GM18517 (cell line): Measurements from ENCODE around the gene FOXO6.

Experiments used
- ATAC-seq: cut with Tn5 transposase; IDR thresholded peaks from one replicate; pipeline ENCODE4 v1.9.1; 2021; ENCODE audit warnings: mild to moderate bottlenecking, moderate library complexity; ENCODE audit not compliant: unreplicated experiment

FOXO6 gene

GRCh38 chr1:41380979-41381691 is 19.9 kb downstream of the FOXO6 start:
- no peak for ATAC-seq

GRCh38 chr1:41381692-41382479 is 20.7 kb downstream of the FOXO6 start:
- ATAC-seq, result no peak

GRCh38 chr1:41382480-41383090 is 21.4 kb downstream of the FOXO6 start:
- no peak for ATAC-seq

GRCh38 chr1:41383094-41383852 is 22.0 kb downstream of the FOXO6 start:
- no peak for ATAC-seq

- no peak for ATAC-seq
Measured at GRCh38 chr1:41384579-41384978, 23.3 kb downstream of the FOXO6 start.

GRCh38 chr1:41385398-41386195 is 24.4 kb downstream of the FOXO6 start:
- no peak for ATAC-seq

- no peak for ATAC-seq
Measured at GRCh38 chr1:41386196-41386663, 25.0 kb downstream of the FOXO6 start.

- ATAC-seq, result no peak
Measured at GRCh38 chr1:41387667-41388091, 26.4 kb downstream of the FOXO6 start.

GRCh38 chr1:41388510-41388909 is 27.3 kb downstream of the FOXO6 start:
- ATAC-seq, result no peak

- no peak for ATAC-seq
Measured at GRCh38 chr1:41389009-41389408, 27.8 kb downstream of the FOXO6 start.

GRCh38 chr1:41390166-41390565 is 28.9 kb downstream of the FOXO6 start:
- ATAC-seq, result no peak

GRCh38 chr1:41390573-41390972 is 29.3 kb downstream of the FOXO6 start:
- no peak for ATAC-seq

GRCh38 chr1:41391834-41392527 is 30.7 kb downstream of the FOXO6 start:
- no peak for ATAC-seq

- ATAC-seq, result no peak
Measured at GRCh38 chr1:41392528-41392924, 31.3 kb downstream of the FOXO6 start.

- ATAC-seq, result no peak
Measured at GRCh38 chr1:41393716-41394368, 32.6 kb downstream of the FOXO6 start.

GRCh38 chr1:41394369-41394744 is 33.1 kb downstream of the FOXO6 start:
- no peak for ATAC-seq

GRCh38 chr1:41394959-41395956 is 34.0 kb downstream of the FOXO6 start:
- no peak for ATAC-seq

GRCh38 chr1:41396084-41396483 is 34.9 kb downstream of the FOXO6 start:
- no peak for ATAC-seq
